ENCODE measurements around the gene EVC.
"Not testable (repeated sequence)": the region's sequence is repeated elsewhere in the genome, so short reads cannot be mapped to it uniquely, and the experiment has no call there.

Gene EVC

DNA sequence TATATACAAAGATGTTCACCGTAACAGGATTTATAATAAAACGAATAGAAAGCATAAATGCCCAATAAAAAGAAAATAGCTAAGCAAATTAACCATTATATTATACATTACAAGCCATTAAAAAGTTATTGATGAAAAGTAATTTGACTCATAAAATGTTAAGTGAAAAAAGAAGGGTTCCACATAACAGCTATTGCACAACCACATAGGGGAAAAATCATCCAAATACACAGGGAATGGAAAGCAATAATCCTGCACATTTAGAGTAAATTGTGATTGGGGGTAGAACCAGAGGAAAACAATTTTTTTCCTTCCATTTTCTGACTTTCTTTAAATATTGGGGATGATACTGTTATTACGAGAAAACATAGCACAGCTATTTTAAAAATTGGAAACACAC lies 143.9 kb downstream of the EVC start:
- DNase-seq, result no peak

DNA sequence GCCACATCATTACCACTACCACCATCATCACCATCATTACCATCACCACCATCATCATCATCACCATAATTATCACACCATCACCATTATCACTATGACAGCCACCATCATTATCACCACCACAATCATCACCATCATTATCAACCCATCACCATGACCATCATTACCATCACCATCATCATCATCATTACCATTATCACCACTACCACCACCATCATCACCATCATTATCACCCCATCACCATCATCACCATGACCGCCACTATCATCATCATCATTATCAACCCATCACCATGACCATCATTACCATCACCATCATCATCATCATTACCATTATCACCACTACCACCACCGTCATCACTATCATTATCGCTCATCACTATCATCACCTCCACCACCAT lies 145.4 kb downstream of the EVC start:
- DNase-seq, result not testable (repeated sequence)

DNA sequence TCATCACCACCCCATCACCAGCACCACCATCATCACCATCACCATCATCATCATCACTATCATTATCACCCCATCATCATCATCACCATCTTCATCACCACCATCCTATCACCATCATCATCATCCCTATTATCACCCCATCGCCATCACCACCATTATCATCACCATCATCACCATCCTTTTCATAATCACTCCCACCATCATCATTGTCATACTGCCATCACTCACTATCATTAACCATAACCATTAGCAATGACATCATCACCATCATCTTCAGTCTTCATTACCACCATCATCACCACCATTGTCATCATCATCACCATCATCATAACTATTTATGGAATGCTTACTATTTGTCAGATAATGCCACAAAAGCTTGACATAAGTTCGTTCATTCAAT lies 146.2 kb downstream of the EVC start:
- DNase-seq, result no peak

DNA sequence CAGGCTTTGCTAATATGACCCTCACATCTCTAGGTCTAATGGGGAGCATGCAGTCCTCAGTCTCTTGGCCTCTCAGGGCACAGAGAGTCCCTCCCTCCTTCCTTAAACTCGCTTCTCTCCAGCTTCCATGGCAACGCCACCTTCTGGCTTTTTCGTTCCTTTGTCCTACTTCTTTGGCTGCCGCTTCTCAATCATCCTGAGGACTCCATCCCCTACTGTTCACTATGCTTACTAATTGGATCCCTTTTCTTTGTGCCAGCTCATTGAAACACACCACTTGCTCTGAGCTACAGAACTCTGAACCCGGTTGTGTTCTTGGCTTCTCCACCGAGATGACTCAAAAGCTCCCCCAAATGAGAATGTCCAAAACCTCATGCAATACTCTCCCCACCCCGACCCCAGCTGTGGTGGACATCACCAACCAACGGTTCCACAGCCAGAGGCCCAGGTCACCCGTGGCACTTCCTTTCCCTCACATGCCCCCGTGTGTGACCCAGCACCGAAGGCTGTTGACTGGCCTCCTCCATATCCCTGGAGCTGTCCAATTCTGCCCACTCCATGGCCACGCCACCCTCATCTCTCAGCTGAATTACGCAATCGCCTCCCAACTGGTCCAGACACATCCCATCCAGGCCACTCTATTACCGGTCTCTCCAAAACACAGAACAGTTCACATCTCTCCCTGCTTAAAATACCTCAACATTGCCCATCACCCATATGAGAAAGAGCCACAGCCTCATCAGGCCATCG lies 147.2 kb downstream of the EVC start:
- DNase-seq, result no peak

DNA sequence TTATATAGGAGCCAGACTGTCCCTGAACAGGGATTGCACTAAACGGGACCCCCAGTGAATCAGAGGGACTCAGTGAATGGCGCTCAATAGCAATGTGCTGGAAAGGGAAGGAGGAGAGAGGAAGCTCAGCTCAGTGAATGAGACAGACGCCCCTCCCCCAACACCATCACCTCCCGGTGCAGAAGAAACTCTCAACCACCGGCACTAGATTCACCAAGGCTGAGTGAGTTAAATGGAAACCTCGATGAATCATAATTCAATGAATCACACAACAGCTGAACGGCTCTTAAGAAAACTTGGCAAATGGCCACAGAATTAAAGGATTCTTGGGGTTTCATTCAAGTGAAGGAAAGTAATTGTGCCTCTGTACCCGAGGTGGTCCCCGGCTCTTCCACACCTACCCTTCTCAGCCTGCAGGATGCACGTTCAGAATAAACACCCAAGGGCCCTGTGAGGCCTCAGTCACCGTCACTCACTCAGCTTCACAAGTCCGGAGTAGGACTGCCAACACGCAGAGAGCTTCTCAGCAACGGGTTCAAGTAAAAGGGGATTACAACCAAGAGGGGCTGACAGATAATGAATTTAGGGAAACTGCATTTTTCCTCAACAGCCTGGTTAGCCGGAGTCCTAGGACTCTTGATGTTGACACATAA lies 152.6 kb downstream of the EVC start:
- no peak for DNase-seq
